CD4-positive, alpha-beta T cell treated with Interleukin-6 for 4 hours (primary cell): ENCODE measurements around the gene PIGQ.

Source experiments
- DNase-seq: peaks from one replicate; pipeline ENCODE4 v3.0.0-alpha.2; 2020; ENCODE audit warnings: mixed read lengths

Gene PIGQ

DNA sequence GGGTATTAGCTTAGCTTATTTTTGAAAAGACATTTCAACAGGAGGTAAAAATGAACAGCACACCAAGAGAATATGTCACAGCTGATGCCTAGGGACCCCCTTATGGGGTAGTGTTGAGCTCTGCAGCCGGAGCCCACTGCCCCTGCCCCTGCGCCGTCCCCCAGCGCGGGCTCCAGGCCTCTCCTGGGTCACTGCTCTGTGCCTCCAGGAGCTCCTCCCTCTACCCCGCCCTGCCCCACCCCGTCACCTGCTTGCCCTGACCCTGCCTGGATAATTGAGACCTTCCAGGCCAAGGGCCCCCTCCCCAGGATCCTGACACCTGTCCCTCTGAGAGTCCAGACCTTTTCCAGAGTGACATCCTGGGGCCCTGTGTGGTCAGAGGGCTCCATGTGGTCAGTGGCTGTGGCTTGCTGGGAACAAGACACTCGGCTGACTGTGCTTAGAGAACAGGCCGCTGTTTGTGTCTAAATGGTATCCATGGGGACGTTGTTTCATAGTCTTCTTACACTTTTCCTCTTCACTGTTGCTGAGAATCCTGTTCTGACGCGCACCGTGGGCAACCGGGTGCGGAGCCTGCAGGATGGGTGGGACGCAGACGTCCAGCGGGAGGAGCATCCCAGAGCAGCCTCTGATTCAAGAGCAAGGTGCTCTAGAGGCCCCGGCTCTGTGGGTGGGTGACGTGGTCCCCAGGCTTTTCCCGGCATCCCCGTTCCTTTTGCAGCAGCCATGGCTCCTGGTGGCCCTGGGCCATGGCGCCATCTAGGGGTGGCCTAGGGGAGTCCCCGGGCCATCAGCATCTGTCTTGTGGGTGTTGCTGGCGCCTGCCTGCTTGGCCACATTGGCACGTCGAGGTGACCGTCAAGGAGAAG is 41.0 kb downstream of the PIGQ start:
- peak; percentile 70 for DNase-seq

DNA sequence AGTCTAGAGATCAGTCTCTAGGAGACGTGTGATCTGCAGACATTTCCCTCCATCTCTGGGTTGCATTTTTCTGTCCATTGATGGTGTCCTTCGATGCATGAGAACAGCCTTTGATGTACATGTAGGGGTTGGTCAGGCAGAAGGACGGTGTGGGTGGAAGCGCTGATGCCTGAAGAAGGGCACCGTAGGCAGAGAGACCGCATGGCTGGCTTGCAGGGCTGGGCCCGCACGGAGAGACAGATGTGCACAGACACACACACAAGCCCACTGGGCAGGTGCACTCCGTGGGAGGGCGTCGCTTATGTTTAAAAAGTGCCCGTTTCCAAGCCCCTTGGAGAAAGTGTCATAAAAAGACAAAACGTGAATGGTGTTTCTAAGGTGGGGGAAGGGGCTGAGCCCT is 45.4 kb downstream of the PIGQ start:
- DNase-seq: no peak

DNA sequence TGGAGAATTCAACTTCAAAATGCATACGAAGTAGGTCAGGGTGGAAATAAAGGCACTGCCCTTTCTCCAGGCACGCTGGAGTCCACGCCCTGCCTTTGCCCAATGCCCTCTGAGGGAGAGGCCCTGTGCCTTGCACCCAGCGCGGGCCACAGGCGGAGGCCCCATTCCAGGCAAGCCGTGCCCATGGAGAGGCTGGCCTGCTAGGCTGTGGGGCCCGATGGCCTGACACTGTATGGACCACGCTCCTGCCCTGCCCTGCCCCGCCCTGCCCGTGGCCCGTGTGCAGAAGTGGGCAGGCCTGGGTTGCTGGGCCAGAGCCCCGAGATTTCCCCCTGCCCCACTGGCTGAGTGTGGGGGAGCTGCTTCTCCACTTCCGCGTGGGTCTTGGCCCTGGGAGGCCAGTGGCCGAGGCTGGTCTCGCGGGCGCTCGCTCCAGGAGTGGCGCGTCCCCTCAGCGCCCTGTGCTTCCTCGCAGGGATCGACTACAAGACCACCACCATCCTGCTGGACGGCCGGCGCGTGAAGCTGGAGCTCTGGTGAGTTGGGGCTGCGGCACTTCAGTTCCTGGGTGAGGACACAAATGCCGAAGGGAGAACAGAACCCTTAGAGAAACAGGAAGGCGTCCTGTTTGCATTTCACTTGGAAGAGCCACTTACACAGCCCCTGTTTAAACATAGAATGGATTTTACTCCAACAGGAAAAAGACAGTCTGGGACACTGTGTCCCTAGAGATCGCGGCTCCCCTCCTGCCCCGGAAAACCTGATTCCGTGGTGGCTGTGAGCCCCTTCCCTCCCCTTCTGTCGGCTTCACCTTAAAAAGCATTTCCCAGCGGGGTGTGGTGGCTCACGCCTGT is 47.2 kb downstream of the PIGQ start:
- DNase-seq: no peak

DNA sequence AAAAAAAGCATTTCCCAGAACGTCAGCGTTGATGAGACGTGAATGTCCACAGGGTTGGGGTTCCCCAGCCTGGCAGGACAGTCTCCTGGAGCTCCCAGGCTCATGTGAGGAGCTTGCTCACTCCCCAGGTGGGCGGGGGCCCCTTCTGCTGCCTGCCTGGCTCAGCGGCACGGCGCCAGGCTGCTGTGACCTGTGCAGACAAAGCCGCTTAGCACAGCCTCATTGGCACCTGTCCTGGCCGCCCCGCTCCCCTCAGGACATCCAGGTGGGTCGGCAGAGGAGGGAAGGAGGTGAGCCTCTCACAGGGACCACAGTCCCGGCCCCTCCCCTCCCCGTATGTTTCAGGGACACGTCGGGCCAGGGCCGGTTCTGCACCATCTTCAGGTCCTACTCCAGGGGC is 48.1 kb downstream of the PIGQ start:
- no peak for DNase-seq

GRCh38 chr16:619476-620100 is 49.8 kb downstream of the PIGQ start:
- no peak for DNase-seq

DNA sequence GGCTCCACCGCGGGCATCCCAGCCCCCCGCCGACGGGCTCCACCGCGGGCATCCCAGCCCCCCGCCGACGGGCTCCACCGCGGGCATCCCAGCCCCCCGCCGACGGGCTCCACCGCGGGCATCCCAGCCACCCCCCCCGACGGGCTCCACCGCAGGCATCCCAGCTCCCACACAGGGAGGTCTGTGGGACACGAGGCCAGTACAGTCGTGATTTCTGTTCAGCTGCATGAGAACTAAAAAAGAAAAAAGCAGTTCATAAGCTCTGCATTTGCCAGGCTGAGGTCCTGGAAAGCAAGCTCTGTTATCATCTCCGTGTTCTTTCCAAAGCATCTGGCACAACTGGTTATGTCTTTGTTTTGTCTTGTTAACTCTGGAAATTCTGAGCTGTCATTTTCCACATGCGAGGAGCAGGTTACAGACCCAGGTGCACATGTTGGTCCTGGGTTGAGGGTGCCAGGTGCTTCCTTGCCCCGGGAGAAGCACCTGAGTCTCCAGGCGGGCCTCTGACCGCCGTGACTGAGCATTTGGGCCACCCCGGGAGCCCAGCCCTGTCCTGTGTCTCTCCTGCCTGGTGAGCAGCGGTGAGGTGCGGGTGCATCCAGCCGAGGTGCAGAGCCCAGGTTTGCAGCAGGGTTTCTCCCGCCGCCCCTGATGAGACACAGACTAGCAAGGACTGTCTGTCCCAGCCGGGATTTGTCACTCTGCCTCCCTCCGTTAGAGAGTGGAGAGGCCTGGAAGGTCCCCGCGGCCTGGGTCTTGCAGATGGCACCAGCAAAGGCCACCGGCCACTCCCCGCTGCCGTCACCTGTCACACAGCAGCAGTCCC is 51.1 kb downstream of the PIGQ start:
- no peak for DNase-seq

DNA sequence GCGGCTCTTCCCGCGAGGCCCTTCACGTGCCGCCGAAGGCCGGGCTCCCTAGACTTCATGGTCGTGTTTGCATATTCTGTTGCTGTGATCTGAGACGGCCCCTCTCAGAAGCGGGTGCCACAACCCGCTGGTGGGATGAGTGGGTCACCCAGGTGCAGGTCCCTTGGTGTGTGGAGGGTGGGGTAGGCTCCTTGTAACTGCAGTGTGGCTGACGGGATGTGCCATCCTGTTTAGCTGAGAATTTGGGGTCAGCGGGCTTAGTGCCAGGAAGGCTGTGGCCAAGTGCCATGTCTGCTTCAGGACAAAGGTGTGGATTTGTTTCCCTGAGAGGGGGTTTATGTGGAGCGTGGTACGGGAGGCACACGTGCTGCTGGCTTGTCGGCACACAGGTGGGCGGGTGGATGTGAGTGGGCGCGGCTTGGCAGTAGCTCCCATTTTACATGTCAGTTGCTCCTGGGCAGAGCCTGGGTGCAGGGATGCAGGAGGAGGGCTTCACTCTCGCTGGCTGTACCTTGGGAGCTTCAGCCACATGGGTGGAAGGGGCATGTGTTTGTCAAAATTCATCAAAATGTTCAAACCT is 51.8 kb downstream of the PIGQ start:
- no peak for DNase-seq

GRCh38 chr16:622920-623280 is 53.1 kb downstream of the PIGQ start:
- no peak for DNase-seq

GRCh38 chr16:624526-625070 is 54.8 kb downstream of the PIGQ start:
- no peak for DNase-seq

GRCh38 chr16:625117-625976 is 55.6 kb downstream of the PIGQ start:
- no peak for DNase-seq

GRCh38 chr16:625977-626765 is 56.4 kb downstream of the PIGQ start:
- DNase-seq: no peak

DNA sequence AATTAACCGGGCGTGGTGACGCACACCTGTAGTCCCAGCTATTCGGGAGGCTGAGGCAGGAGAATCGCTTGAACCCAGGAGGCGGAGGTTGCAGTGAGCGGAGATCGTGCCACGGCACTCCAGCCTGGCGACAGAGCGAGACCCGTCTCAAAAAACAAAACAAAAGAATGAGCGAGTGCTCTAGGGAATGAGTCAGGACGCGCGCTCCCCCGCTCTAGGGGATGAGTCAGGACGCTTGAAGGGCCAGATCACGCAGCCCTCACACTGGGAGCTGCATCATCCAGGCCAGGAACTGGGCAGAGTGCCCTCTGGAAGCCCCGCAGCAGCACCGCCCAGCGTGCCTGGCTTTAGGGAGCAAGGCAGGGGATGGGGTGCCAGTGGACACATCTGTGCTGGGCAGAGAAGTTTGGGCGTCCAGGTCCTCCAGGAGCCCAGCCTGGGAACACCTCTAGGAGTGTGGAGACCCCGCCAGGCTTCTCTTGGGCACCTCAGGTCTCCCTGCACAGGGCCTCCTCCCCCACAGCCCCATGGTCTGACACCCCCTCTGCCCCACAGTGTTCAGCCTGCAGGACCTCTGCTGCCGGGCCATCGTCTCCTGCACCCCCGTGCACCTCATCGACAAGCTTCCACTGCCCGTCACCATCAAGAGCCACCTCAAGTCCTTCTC is 57.2 kb downstream of the PIGQ start:
- no peak for DNase-seq

- no peak for DNase-seq
Measured at GRCh38 chr16:627454-628239, 57.9 kb downstream of the PIGQ start.

DNA sequence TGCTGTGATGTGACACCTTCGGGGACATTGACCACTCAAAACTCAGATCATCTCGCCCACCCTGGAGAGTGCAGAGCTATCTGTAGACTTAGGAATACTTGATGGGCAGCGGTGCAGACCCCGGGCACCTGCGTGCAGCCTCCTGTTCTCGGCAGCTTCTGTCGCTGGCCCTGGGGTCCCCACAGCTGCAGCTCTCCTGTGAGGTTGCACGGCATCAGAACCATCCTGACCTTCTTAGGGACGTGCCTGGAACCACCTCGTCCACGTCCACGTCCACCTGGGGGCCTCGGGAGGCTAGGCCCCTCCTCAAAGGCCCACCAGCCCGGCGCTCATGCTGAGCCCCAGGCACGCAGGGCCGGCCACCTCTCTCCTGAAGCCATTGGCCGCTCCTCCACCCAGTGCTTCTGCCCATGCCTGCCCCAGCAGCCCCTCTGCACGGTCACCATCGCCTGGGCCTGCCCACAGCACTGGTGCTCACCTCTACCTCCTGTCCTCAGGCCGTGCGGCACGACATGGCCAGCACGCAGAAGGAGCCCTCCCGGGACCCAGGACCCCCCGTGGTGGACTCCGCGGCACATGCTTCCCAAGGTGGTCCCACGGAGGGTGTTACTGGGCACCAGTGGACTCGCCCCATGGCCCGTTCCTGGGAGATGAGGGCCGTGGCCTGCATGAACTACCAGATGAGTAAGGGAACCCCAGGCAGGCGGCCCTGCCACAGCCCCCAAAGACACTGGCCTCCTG is 58.7 kb downstream of the PIGQ start:
- no peak for DNase-seq

- no peak for DNase-seq
Measured at GRCh38 chr16:629185-629832, 59.5 kb downstream of the PIGQ start.

DNA sequence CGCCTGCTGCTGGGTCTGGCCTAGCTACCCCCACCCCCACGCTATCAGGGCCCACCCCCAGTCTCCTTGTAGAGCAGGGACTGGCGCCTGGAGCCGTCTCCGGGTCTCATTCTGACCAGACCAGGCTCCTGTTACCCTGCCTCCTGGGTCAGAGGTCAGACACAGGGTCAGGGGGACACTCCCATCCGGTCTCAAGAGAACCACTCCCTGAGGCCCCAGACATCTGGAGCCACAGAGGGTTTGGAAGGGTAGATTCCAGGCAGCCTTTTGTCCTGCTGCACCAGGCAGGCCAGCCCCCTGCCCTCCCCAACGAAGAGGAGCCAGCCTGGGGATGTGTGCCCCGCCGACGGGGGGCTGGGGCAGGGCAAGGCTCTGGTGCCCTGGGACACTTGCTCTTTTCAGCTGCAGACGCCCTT is 60.1 kb downstream of the PIGQ start:
- no peak for DNase-seq

DNA sequence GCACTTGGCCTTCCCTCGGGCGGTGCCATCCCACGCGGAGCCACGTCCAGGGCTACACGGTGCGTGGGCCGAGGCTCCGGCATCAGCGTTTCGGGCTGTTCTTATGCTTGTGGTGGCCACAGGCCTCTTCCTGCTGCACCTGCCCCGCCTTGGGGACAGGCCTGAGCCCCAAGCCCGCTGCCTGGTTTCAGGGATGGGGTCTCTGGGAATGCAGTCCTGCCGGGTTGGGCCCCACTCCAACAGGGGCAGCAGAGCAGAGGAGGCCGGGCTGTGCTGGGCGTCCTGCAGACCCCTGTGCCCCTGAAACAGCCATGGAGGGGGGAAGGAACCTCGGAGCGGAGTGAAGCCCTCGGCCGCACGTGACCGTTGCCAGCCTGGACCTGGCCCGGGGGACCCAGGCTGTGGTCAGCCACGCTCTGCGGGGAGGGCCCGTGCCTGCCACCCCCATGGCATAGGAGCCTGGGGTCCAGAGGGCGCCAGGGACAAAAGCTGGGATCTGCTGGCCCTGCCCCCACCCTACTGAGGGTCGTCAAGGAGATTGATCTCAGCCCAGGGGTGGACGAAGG is 60.6 kb downstream of the PIGQ start:
- no peak for DNase-seq
